HL-60/S4 treated with retinoic acid at 250 ng/mL for 4 days and 3 days (cell line): ENCODE data around the gene PAPSS1.
"Not testable (repeated sequence)": the region's sequence is repeated elsewhere in the genome, so short reads cannot be mapped to it uniquely, and the experiment has no call there.

Experiments used
- in situ Hi-C: fragments of 300-500 bp; cut with MboI; formaldehyde crosslinking; loops from 2 replicates; pipeline ENCODE4 v1.7.0; 2022; ENCODE audit warnings: low sequenced_read_pairs

PAPSS1 gene

GRCh38 chr4:107719922-107720722 is at the start of gene PAPSS1:
PAPSS1 (minus strand) TSS chr4:107720234; CDS start chr4:107720179, 55 bp downstream.
- in situ Hi-C loops = no loop called here

- in situ Hi-C loops = no loop called here
These were observed 40.4 kb upstream of the PAPSS1 start for GRCh38 chr4:107760281-107760947.

DNA sequence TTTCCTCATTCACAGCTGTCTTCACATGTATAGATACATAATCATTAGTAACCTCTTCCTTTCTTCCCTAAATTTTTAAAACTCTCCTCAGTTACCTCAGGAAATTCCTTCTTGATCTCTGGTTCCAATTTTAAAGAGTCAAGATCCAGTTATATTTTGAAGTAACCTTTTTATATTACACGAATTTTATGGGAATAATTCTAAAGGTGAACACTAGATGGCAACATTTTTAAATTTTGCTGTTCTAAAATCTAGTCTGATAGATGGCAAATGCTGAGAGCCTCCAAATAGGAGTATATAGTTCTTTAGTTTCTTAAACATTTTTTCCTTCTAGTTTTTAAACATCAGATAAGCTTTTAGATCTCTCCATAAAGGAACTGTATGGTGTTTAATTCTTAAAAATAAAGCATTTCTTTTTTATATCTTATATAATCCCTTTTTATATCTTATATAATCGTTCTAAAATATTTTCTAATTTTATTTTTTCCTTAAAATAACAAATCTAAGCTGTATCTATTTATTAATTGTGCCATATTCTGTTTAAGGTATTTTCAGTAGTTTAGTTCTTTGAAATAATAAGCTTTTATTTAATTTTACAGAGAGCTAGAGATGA is 37.9 kb upstream of the PAPSS1 start:
- in situ Hi-C loops = loop anchor here (10.0 kb wide), 1 partner anchor 157 kb away; no protein-coding TSS in a partner anchor

DNA sequence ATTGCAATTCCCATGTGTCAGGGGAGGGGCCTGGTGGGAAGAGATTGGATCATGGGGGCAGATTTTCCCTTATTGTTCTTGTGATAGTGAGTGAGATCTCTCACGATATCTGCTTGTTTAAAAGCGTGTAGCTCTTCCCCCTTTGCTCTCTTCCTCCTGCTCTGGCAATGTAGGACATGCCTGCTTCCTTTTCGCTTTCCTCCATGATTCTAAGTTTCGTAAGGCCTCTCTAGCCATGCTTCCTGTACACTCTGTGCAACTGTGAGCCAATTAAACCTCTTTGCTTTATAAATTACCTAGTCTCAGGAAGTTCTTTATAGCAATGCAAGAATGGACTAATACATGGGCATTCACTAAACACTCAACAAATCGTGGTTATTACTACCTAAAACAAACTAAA is 37.2 kb upstream of the PAPSS1 start:
- in situ Hi-C loops = loop anchor here (10.0 kb wide), 1 partner anchor 158 kb away; no protein-coding TSS in a partner anchor

DNA sequence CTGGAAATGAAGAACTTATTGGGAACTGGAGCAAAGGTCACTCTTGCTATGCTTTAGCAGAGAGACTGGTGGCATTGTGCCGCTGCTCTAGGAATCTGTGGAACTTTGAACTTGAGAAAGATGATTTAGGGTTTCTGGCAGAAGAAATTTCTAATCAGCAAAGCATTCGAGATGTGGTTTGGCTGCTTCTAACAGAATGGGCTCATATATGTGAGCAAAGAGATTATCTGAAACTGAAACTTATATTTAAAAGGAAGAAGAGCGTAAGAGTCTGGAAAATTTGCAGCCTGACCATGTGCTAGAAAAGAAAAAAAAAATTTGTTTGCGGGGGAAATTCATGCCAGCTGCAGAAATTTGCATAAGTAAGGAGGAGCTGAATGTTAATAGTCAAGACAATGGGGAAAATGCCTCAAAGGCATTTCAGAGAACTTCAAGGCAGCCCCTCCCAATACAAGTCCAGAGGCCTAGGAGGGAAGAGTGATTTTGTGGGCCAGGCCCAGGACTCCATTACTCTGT is 35.9 kb upstream of the PAPSS1 start:
- in situ Hi-C loops = loop anchor here (10.0 kb wide), 1 partner anchor 159 kb away; no protein-coding TSS in a partner anchor

GRCh38 chr4:107751670-107752069 is 31.6 kb upstream of the PAPSS1 start:
- in situ Hi-C loops = loop anchor here (10.0 kb wide), 1 partner anchor 163 kb away; no protein-coding TSS in a partner anchor

GRCh38 chr4:107747748-107748486 is 27.9 kb upstream of the PAPSS1 start:
- in situ Hi-C loops = no loop called here

GRCh38 chr4:107746161-107746560 is 26.1 kb upstream of the PAPSS1 start:
- in situ Hi-C loops = no loop called here

DNA sequence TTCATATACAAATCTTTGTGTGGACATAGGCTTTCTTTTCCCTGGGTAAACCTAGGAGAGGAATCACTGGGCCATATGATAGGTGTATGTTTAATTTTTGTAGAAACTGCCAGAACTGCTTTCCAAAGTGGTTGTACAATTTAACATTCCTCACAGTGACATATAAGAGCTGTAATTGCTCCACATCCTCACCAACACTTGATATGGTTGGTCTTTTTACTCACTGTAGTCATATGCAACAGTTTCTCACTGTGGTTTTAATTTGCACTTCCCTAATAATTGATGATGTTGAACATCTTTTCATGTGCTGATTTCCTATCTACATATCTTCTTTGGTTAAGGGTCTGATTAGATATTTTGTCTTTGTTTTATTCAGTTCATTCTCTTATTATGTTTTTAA is 24.5 kb upstream of the PAPSS1 start:
- in situ Hi-C loops = no loop called here

DNA sequence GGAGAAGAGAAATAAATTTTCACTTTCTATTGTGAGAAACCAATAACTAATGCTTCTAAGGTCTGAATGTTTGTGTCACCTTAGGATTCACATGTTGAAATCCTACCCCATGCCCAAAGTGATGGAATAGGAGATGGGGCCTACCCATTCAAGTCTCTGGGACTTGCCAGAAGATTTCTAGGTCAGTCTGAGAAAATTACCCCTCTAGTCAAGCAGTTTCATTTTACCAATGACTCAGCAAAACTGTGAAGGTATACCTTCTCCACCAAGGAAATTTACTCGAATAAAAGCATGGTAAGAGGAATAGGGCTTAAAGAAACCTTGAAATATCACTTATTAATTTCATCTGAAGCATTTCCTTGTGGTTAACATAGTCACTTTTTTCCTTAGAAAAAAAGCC is 23.5 kb upstream of the PAPSS1 start:
- in situ Hi-C loops = no loop called here

DNA sequence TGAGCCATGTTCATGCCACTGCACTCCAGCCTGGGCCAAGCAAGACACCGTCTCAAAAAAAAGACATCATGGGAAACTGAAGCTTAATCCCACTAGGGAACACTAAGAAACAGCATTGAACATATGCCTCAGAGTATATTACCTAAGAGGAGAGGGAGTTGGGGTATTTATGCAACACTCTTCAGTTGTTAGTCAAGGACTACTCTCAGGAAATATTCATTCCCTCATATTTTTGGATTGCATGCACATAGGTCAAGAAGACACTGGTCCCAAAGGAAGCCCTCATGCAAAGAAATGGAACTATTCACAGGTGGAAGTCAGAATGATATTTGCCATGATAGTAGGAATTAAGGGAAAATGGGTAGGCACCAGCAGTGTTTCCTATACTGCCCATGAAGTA is 22.8 kb upstream of the PAPSS1 start:
- in situ Hi-C loops = no loop called here

GRCh38 chr4:107742196-107742595 is 22.2 kb upstream of the PAPSS1 start:
- in situ Hi-C loops = no loop called here

- in situ Hi-C loops = no loop called here
These were observed 21.1 kb upstream of the PAPSS1 start for GRCh38 chr4:107740950-107741701.

DNA sequence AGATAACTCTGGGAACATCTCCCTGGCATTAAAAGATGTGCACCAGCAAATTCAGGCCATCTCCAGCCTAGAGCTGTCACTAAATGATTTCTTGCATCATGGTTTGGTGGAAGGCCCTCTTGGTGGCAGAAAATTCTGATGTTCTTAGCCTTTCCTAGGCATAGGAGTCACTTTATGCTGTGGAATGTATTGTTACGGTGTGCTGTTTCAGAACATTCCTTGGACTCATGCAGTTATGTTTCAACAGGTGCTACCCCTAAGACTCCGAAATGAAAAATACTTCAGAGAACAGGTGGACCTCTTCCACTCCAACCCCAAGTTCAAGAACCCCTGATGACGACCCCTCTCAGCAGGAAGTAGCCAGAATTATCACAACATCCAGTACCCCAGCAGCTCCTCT is 20.3 kb upstream of the PAPSS1 start:
- in situ Hi-C loops = no loop called here

DNA sequence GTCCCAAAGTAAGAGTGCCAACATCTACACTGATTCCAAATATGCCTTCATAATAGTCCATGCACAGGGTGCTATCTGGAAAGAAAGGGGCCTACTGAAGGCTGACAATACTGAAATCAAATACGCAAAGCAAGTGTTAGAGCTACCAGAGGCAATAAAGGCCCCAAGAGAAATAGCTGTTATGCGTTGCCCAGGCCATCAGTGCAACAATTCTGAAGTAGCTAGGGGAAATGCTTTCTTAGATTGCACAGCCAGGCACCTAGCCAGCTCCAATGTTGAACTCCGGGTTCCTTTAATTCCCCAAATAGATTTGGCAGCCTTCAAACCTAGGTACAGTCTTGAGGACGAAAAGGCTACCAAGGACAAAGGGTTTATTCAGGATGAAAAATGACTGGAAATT is 17.4 kb upstream of the PAPSS1 start:
- in situ Hi-C loops = no loop called here

GRCh38 chr4:107736924-107737448 is 17.0 kb upstream of the PAPSS1 start:
- in situ Hi-C loops = no loop called here

DNA sequence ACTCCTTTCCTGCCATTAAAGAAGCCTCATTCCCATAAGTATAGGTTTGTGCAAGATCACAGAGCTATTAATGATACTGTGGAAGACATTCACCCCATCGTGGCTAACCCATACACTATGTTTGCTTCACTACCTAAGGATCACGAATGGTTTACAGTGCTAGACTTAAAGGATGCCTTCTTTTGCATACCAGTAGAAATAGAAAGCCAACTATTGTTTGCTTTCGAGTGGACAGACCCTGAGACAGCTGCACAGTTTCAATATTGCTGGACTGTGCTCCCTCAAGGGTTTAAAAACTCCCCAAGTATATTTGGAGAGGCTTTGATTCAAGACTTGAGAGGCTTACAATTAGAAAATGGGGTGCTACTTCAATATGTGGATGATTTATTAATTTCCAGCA is 16.0 kb upstream of the PAPSS1 start:
- in situ Hi-C loops = no loop called here

DNA sequence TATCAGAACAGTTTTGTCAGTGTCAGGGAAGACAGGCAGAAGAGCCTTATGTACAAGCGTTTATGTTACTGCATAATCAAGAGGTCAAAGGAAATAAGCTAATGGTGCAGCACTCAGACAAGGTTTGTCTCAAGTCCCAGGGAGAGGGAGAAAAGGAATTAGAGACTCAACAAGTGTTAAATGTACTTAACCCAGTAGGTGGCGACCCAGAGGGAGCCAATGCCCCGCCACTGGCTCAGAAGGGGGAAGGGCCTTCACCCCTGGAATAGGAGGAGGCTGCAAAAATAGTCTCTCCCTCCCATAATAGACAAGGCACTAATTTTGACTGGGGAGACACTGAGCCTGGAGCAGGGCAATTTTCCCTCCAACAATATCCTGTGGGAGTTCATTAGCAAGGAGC is 14.1 kb upstream of the PAPSS1 start:
- in situ Hi-C loops = no loop called here

GRCh38 chr4:107733431-107733925 is 13.4 kb upstream of the PAPSS1 start:
- in situ Hi-C loops = no loop called here

DNA sequence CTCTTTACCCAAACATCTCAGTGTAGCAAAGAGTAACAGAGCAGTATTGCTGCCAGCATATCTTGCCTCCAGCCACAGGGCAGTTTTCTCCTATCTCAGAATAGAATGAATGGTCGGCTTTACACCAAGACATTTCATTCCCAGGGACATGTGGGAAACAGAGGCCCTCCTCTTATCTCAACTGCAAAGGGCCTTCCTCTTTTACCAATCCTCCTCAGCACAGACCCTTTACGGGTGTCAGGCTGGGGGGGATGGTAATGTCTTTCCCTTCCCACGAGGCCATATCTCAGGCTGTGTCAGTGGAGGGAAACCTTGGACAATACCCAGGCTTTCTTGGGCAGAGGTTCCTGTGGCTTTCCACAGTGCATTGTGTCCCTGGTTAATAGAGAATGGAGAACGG is 9.0 kb upstream of the PAPSS1 start:
- in situ Hi-C loops = not testable (repeated sequence)
